Measurements from ENCODE around the gene ABCC1.
"Not testable (repeated sequence)": the region's sequence is repeated elsewhere in the genome, so short reads cannot be mapped to it uniquely, and the experiment has no call there.

Gene ABCC1

DNA sequence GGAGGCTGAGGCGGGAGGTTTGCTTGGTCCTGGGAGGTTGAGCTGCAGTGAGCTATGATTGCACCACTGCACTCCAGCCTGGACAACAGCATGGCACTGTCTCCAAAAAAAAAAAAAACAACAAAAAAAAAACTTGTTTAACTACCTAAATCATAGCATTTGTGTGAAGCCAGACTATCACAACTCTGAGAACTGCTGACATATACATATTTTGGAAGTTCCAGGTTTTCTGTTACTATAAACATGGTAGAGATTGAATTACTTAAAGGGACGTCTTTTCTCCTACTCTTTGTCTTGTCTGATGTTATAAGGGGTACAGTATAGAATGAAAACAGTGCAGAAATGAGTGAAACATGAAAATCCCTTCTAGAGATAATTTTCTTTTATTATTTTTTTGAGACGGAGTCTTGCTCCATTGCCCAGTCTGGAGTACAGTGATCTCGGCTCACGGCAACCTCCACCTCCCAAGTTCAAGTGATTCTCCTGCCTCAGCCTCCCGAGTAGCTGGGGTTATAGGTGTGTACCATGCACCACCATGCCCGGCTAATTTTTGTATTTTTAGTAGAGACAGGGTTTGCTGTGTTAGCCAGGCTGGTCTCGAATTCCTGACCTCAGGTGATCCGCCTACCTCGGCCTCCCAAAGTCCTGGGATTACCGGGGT is 18.4 kb downstream of the ABCC1 start:
- DNase-seq (ENCODE audit: low read depth): no peak

DNA sequence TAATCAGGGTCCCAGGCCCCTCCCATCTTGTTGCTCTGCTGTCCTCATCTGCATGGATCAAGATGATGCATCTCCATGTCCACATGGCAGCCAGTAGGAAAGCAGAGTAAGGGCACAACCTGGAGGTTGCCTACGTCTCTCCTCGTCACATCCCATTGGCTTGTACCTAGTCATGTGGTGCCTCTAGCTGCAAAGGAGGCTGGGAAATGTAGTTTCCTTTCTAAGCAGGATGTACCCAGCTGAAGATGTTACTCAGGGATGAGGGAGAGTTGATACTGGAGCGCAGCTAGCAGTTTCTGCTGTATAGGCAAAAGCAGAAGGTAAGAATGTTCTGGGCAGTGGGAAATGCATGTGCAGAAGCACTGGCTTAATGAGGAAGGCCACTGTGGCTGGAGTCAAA is 20.8 kb downstream of the ABCC1 start:
- peak; percentile 41 for DNase-seq (ENCODE audit: low read depth)

DNA sequence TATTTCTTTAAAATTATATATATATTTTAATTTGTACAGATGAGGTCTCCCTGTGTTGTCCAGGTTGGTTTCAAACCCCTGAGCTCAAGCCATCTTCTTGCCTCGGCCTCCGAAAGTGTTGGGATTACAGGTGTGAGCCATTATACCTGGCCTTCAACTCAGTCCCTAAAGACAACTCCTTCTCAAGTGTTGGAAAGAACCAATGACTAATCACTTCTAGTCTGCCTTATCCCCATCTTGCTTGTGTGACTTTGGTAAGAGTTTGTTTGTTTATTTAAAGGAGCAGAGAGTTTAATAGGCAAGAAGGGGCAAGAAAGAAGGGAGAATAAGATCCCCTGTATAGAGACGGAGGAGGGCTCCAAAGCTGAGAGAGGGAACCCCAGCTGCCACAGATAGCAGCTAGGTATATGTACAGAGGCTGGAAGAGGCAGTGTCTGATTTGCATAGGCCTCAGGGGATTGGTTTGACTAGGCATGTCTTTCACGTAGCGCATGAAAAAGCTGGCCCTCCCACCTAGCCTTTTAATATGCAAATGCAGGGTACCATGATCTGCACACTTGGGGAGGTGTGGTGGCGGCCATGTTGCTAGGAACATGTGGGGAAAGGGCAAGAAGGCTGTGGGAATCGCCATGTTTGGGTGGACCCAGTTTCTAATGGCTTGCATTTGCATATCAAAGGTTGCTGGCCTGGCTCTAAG is 21.5 kb downstream of the ABCC1 start:
- DNase-seq (ENCODE audit: low read depth): no peak

DNA sequence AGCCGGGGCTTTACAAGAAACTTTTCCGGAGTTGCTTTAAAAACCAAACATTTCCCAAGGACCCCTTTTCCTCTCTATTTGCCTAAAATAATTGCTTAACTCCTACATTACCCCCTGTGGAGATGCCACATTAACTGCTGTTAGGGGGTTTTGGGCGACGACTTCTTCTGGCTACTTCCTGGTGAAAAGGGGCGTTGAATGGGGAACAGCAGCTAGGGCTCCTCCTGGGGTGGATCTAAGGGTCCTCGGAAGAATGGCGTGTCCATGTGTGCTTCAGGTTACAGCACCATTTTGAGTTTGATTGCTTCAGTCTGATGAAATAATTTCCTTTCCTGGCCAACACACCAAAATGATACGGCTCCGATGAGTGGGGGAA is 22.0 kb downstream of the ABCC1 start:
- no peak for DNase-seq (ENCODE audit: low read depth)

DNA sequence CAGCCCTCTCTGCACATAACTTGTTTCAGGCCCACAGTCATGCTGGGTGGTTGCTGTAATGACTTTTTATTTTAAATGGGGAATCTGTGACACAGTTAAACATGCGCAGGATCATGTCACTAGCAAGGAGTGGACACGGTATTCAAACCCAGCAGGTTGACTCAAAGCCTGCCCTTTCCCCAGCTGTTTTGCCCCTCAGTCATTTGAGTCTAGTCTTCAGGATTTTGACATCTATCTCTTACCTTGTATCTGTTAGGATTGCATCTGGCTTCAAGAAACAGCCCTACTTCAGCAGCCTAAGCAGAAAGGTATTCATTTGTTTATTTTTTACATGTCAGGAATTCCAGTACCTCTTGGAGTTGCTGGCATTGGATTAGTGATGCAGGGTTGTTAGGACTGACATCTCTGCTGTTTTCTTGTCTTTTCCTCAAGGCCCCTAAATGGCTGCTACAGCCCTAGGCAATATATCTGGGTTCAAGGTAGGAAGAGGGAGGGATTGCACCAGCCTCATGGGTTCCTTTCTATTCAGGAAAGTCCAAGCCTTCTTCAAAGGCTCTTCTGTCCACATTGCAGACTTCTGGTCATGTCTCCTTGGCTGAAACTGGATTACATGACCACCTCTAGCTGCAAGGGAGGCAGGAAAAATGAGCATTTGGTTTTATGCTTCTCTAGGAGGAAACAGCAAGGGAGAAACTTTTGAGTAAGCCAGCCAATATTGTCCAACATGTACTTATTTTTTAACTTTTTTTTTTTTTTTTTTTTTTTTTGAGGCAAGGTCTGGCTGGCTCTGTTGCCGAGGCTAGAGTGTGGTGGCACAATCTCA is 22.8 kb downstream of the ABCC1 start:
- DNase-seq (ENCODE audit: low read depth): peak; percentile 69

DNA sequence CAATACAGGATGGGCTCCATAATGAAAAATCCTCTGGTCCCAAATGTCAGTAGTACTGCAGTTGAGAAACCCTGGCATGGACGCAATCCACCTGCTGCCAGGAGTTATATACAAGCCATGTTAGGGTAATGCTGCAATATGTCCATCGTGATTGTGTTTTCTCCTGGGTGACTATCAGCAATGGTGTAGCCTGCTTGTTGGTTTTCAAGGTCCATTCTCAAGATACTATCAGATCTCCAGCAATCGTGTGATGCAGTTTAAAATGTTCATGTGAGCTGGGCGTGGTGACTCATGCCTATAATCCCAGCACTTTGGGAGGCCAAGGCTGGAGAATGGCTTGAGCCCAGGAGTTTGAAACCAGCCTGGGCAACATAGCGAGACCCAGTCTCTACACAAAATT is 24.0 kb downstream of the ABCC1 start:
- peak; percentile 92 for DNase-seq (ENCODE audit: low read depth)

DNA sequence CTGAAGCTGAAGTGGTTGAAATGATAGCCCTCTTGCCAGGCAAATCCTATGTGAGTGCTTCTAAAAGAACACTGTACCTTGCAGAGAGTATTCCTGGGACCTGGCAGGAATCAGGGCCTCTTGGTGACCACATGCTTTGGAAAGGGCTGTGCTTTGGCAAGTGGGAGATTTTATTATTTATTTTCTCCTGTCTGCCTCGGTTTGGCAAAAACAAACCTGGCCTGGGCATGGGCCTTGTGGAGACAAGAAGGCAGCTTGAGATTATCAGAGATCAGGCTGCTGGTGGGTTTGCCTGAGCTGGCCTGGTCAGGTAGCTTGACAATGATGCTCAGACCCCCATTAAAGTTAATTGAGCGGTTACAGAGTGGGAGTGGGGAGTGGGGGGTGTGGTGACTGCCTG is 24.6 kb downstream of the ABCC1 start:
- DNase-seq (ENCODE audit: low read depth): no peak

DNA sequence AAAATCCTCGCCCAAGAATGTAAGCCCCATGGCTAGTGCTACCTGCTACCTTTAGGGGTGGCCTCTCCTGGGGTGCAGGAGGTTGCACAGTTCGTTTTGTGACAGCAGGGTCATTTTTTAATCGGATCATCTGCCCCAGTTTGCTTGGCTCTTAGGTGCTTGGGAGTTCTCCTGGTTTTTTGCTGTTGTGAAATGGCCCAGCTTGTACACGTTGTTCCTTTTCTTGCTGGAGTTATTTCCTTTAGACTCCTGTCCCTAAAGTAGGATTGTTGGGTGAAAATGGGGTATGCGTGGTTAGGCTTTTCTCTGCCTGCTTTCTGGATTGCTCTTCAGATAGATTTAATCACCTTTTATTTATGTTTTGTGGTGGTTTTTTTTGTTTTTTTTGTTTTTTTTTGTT is 25.8 kb downstream of the ABCC1 start:
- peak; percentile 81 for DNase-seq (ENCODE audit: low read depth)

DNA sequence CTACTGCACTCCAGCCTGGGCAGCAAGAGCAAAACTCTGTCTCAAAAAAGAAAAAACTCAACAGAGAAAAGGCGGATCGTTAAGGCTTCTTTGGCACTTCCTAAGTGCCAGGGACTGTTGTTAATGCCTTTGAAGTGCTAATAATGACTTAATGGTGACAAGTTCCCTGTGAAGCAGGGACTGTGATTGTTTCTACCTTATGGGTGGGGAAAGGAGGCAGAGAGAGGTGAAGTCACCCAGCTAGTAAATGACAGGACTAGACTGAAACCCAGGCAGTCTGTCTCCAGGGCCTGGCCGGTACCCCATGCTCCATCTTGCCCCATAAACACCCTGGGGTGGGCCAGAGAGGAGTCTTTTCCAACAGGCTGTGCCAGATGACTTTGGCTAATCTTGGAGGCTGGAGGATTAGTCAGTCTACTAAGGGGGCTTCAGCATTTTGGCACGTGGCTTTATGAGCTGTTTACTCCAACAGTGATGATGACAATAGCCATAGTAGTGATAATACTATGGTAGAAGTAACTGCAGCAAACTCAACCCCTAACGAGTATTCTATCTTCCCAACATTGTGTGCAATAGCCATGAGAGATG is 26.9 kb downstream of the ABCC1 start:
- no peak for DNase-seq (ENCODE audit: low read depth)

DNA sequence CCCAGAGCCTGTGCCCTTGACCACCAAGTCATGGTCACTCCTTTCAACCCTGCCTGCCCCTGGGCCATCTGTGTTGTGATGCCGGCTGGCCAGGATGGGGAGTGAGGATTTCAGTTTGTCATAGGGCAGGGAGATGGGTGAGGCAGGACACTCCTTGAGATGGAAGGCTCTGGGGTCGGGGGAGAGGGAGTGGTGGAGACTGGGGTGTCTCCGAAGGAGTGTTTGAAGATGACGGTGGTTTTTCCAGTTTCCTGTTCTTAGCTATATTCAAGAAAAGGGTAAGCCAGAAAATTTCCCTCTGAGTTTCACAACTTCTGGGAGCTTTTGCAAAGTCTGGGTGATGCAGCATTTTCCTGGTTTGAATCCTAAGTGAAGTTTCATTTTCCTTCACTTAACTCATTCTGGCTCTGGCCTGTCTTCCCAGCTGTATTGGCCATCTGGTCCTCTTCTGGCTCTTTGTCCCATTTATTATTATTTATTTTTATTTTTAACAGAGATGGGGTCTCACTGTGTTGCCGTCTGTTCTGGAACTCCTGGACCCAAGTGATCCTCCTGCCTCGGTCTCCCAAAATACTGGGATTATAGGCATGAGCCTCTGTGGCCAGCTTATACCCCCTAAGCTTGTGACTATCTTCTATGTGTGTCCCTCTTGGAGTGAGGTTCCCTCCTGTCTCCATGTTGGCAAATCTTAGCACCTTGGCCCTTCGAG is 27.7 kb downstream of the ABCC1 start:
- peak; percentile 89 for DNase-seq (ENCODE audit: low read depth)

DNA sequence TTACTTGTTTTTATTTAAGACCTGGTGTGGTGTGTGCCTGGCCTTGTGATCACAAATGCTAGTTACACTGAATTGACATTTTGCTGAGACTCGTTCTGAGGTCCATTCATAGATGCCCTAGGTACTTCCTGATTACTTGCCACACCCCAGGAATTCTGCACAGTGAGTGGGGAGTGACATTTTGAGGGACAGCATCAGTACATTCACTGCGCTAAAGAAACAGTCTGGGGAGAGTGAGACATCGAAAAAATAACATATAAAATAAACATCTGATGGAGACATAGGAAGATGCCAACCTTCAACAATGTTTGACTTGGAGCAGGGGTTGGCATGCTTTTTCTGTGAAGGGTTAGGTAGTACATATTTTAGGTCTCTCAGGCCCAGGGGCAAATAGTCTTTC is 30.4 kb downstream of the ABCC1 start:
- DNase-seq (ENCODE audit: low read depth): no peak

DNA sequence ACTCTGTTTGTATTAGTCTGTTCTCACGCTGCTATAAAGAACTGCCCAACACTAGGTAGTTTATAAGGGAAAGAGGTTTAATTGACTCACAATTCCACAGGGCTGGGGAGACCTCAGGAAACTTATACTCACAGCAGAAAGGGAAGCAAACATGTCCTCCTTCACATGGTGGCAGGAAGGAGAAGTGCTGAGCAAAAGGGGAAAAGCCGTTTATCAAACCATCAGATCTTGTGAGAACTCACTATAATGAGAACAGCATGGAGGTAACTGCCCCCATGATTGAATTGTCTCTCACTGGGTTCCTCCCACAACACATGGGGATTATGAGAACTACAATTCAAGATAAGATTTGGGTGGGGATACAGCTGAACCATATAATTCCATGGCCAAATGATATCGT is 30.9 kb downstream of the ABCC1 start:
- no peak for DNase-seq (ENCODE audit: low read depth)

DNA sequence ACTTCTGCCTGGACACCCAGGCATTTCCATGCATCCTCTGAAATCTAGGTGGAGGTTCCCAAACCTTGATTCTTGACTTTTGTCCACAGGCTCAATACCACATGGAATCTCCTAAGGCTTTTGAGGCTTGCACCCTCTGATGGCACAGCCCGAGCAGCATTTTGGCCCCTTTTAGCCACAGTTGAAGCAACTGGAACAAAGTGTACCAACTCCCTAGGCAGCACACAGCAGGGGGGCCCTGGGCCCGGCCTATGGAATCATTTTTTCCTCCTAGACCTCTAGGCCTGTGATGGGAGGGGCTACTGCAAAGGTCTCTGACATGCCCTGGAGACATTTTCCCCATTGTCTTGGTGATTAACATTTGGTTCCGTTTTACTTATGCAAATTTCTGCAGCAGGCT is 32.0 kb downstream of the ABCC1 start:
- no peak for DNase-seq (ENCODE audit: low read depth)

DNA sequence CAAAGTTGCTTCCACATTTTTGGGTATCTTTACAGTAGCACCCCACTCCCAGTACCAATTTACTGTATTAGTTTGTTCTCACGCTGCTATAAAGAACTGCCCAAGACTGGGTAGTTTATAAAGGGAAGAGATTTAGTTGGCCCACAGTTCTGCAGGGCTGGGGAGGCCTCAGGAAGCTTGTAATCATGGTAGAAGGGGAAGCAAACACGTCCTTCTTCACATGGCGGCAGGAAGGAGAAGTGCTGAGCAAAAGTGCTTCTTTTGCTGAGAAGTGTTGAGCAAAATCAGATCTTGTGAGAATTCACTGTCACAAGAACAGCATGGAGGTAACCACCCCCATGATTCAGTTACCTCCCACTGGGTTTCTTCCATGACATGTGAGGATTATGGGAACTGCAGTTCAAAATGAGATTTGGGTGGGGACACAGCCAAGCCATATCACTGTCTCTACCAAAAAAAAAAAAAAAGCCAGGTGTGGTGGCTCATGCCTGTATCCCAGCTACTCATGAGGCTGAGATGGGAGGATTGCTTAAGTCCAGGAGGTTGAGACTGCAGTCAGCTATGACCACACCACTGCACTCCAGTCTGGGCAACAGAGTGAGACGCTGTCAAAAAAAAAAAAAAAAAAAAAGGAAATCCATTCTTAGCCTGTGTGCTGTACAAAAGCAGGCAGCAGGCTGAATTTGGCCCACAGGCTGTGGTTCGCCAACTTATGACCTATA is 32.9 kb downstream of the ABCC1 start:
- DNase-seq (ENCODE audit: low read depth): not testable (repeated sequence)

DNA sequence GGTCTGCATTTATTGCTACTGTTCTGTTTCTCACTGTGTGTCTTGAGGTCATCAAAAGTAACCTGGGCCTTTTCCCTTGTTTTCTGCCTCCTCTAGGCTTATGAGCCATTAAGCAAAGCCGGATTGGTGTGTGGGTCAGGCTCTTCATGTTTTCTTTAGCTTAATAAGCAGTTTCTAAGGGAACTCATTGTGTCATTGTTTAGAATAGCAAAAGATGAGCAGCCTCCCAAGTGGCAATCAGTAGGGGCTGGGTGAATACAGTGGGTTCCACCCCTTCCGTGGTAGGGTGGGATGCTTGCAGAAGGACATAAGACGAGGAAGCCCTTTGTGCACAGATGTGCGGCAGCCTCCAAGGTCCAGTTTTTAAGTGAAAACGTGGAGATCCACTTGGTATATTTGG is 34.5 kb downstream of the ABCC1 start:
- DNase-seq (ENCODE audit: low read depth): no peak

DNA sequence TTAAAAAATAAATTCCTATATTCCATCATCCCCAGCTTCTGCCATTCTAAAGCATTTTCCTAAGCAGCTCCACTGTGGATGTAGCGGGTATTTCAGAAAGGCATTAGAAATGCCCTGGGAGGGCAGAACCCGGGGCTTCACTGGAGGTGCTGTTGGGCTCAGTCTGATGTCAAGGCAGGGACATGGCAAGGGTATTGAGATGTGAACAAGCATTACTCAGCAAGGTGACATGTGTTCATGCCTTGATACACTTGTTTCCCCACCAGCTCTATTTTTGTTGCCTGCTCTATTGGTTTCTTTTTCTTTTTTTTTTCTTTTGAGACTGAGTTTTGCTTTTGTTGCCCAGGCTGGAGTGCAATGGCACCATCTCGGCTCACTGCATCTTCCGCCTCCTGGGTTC is 35.7 kb downstream of the ABCC1 start:
- no peak for DNase-seq (ENCODE audit: low read depth)

DNA sequence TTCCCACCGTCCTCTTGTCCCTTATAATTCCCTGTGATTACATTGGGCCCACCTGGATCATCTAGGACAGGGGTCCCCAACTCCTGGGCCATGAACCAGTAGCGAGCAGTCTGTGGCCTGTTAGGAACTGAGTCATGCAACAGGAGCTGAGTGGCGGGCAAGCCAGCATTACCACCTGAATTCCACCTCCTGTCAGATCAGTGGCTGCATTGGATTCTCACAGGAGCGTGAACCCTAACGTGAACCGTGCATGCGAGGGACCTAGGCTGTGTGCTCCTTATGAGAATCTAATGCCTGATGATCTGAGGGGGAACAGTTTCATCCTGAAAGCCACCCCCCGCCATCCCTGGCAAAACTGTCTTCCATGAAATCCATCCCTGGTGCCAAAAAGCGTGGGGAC is 36.8 kb downstream of the ABCC1 start:
- no peak for DNase-seq (ENCODE audit: low read depth)

DNA sequence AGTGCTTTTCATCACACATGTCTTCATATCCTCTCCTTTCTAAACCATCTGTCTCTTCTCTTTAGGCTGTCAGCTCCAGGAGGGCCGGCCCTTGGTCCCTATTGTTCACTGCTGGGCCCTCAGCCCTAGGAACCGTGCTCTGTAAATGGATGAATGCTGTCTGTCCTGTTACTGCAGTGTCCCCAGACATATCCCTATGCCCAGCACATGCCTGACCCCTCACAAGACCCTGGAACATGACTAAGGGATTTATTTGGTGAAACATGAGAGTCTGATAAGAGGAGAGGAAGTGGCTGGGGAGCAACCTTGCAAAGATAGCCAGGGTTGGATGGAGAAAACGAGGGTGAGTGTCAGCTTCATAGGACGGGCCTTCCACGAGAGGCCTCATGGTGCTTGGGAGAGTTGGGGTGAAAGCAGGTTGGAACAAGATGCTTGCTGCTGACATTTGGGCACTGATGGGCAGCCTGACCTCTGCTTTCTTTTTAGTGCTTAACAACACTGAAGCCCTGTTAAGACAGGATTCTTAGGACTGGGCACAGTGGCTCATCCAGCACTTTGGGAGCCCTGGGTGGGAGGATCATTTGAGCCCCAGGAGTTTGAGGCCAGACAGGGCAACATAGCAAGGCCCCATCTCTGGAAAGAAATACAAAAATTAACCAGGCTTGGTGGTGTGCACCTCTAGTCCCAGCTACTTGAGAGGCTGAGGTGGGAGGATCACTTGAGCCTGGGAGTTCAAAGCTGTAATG is 39.0 kb downstream of the ABCC1 start:
- peak; percentile 52 for DNase-seq (ENCODE audit: low read depth)

DNA sequence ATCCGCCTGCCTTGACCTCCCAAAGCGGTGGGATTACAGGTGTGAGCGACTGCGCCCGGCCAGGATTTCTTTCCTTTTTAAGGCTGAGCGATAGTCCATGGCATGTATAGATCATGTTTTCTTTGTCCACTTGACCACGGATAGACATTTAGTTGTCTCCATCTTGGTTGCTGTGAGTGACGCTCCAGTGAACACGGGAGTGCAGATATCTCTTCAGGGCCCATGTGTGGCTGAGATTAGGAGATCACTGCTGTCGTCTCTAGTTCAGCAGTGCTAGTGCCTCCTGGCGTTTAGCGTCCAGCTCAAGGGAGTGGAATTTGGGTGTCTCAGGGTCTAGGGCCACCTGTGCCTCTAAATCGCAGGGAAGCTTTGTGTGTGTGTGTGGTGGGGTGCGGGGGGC is 41.5 kb downstream of the ABCC1 start:
- no peak for DNase-seq (ENCODE audit: low read depth)

DNA sequence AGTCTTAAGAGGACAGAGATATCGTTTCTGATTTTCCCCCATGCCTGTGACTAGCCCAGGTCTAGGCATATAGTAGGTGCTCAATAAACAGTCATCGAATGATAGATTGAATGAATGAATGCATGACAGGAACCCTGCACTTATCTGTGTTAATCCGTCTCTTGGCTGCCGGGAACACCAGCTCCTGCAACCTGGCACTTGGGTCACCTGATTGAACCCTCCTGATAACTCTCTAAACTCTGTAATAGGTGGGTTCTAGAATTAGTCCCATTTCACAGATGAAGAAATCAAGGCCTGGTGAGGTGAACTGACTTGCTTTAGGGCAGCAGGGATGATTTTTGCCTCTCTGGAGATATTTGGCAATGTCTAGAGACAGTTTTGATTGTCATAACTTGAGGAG is 43.7 kb downstream of the ABCC1 start:
- no peak for DNase-seq (ENCODE audit: low read depth)

DNA sequence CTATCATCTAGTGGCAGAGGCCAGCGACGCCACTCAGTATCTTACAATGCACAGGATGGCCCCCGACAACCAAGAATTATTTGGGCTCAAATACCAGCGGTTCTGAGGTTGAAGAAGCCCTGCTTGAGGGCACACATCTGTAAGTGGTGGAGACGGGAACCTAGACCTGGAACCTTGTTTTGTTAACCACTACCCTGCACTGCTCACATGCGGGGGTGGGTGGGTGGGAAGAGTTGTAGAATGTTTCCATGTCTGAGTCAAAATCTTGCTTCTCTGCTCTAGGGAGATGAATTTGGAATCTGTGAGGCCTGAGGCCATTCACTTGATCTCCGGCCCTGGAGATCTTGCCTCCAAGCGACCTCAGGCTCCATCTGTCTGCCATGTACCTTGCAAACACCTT is 44.1 kb downstream of the ABCC1 start:
- DNase-seq (ENCODE audit: low read depth): no peak

All from amniotic epithelial cell (primary cell).